GM20000 (cell line): ENCODE results near the gene MASP1.

ENCODE experiments used
- DNase-seq: peaks from one replicate; pipeline ENCODE4 v3.0.0; 2012; ENCODE audit warnings: low spot score
- TF ChIP-seq, protein P1 (sequence below): IDR thresholded peaks from 2 replicates; pipeline ENCODE4 v1.5.1; 2012; ENCODE audit warnings: mild to moderate bottlenecking, control low read depth; ENCODE audit errors: extremely low read depth, missing control alignments

Gene MASP1

DNA sequence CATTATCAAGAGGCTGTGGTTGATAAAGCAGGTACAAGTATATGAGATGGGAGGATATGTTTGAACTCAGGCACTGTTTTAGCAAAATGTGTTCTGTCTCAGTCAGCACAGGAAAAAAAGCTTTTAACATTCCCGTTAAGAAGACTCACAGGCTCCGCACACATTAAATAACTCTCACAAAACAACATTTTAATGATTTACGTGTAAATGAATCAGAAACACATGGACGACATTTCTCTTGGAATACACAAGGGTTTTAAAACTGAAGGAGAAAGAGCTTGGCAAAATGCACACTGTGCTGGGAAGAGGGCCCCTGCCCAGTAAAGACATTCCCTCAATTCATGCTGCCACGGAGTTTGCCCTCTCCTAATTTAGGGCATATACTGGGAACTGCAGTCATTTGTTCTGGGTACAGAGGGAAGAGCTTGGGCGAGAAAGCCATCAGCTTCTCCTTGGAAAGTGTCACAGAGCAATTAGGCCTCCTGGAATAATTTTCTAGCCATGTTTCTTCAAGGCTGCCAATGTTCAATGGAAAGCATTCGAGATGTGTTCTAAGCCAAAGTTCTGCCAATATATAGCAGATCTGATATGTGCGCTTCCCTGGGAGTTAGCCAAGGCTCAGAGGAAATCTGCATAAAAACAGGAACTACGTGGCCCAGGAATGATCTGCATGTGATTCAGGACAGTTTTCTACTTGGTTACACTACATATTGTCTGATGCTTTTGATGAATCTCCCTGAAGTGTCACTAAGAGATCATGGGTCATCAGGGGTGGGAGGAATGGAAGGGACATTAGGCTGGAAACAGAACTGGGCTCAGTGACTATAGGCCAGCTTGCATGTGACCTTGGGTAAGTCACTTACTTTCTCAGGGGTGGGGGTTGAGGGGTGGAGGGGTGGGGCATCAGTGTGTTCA is 2.2 kb upstream of the MASP1 start:
- no peak for DNase-seq
- TF ChIP-seq, protein P1, sequence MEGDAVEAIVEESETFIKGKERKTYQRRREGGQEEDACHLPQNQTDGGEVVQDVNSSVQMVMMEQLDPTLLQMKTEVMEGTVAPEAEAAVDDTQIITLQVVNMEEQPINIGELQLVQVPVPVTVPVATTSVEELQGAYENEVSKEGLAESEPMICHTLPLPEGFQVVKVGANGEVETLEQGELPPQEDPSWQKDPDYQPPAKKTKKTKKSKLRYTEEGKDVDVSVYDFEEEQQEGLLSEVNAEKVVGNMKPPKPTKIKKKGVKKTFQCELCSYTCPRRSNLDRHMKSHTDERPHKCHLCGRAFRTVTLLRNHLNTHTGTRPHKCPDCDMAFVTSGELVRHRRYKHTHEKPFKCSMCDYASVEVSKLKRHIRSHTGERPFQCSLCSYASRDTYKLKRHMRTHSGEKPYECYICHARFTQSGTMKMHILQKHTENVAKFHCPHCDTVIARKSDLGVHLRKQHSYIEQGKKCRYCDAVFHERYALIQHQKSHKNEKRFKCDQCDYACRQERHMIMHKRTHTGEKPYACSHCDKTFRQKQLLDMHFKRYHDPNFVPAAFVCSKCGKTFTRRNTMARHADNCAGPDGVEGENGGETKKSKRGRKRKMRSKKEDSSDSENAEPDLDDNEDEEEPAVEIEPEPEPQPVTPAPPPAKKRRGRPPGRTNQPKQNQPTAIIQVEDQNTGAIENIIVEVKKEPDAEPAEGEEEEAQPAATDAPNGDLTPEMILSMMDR: no peak

DNA sequence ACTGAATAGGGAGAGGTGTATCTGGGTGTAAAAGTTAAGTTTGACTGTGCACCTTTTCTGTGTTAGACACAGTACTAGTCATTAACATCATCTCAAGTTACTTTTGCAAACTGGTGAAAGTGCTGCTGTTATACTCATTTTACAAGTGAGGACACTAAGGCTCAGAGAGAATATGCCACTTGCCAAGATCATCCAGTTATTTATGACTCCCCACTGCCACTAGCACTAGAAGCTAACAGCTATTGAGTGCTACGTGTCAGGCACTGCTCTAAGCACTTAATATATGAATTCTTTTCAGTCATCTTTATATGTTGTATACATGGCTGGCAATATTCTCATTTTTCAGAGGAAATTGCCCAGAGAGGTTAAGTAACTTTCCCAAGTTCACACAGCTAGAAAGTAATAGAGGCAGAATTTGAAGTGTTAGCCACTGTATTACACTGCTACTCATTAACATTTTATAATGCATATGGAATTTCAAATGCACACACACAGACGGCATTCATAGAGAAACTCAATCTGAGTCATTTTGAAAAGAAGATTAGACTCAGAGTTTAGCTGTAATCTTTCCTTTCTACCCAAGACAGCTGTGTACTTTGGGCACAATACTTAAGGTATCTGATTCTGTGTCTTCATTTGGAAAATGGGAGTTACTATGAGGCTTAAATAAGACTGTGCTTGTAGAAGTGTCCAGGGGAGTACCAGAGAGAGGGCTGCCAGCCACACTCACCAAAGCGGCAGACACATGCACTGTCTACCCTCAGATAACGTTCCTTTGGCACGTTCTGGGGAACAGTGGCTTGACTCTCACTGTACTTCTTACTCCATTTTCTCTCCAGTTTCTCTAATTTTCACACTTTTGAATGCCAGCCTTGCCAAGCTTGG is 1.3 kb upstream of the MASP1 start:
- no peak for DNase-seq
- TF ChIP-seq, protein P1: no peak

GRCh38 chr3:187292181-187292580 is 644 bp upstream of the MASP1 start:
- DNase-seq: no peak
- TF ChIP-seq, protein P1: no peak

DNA sequence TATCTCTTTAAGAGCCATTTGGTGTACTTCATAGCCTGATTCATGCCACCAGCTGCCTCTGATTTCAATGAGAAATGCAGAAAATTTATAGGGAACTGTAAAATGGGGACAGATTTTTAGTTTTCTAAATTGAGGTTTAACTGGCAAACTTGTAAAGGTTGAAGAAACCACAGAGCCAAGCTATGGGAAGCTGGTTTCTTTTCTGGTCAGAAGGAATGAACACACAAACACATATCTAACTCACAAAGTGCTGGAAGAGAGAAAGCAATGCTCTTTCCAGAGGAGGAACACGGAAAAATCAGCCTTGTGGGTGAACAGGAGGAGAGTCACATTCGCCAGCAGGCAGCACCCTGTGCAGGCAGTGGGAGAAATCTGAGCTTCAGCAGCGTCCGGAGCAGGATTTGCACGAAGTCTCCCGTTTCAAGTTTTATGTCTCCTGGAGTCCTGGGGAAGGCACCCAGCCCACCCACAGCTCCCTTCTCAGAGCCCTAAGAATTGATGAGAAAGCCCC is 481 bp downstream of the MASP1 start:
- DNase-seq: no peak
- TF ChIP-seq, protein P1: no peak

- DNase-seq: no peak
- TF ChIP-seq, protein P1: no peak
Observed at GRCh38 chr3:187290503-187290902, 1.0 kb downstream of the MASP1 start.

DNA sequence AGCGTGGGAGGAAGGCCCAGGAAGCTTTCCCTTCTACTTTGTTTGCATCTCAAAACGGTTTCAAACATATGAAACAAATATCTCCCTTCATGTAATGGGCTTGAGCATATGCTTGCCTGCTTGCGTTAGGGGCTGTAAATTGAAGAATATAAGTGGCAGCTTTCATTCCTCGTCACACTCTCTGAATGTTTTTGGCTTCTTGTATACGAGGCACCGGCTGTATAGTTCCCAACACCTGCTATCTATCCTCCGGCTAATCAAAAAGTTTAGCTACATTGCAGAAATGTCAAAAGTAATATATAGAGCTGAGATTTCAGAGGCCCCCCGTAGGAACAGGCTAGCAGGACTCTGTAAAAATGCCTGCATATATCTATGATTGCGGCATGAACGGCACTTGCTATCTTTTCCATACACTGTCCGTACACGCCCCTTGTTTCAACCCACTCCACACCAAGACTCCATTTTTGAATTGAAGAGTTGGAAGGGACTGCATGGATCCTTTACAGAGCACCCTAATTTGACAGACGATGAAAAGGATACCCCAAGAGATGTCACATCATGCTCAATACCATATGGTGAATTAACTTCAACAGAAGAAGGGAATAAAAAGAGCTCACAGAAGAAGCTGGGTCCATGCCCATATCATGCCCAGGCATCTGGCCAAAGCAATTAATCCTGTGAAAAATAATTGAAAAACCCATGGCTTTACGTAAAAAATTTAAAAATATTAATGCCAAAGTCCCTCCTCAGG is 2.5 kb downstream of the MASP1 start:
- DNase-seq: no peak
- TF ChIP-seq, protein P1: no peak
